ENCODE data around the gene MTHFR. TPM values are rescaled to one million over a fixed set of nuclear protein-coding genes. Genes with fewer than 3 reads are reported as not detected.

Gene MTHFR
- total RNA-seq, 2 donors from 2014 or later, result 22.3 to 30.0 TPM

- Mint-ChIP-seq H3K4me1 (peaks cover 24% of the 10 kb centered on the region), H3K36me3 (ENCODE audit: low read depth) (peaks cover 24% of the 10 kb centered on the region), H3K9me3 (no peaks in the 10 kb centered on the region), H3K4me3 (no peak overlapping the region), H3K27me3 (ENCODE audit: insufficient read depth) (no peaks in the 10 kb centered on the region), H3K27ac (no peak overlapping the region)
- no peak for DNase-seq
- Histone ChIP-seq H3K36me3 (ENCODE audit: control insufficient read depth, insufficient read depth, low read length) (peaks cover 14% of the 10 kb centered on the region), H3K4me1 (ENCODE audit: control insufficient read depth, insufficient read depth, low read length) (peaks cover 26% of the 10 kb centered on the region), H3K4me3 (ENCODE audit: low read length) (no peak overlapping the region), H3K27ac (ENCODE audit: low read depth, low read length) (peak overlapping the region; percentile 73), H3K9ac (ENCODE audit: extremely low read depth, low read length, poor library complexity, severe bottlenecking) (no peak overlapping the region), H3K9me3 (ENCODE audit: control insufficient read depth, low read length) (no peaks in the 10 kb centered on the region), H3K27me3 (ENCODE audit: control insufficient read depth, insufficient read depth, low read length, poor library complexity, severe bottlenecking) (no peaks in the 10 kb centered on the region)
- TF ChIP-seq CTCF (conservative IDR thresholded peaks at IDR 0.05), result no peak
- 96 to 99% methylated on average over 11 to 14 of the region's 14 CpGs for WGBS, 2 experiments (ENCODE audit: insufficient coverage in 1 of 2, insufficient read length in 1 of 2)
Observed at GRCh38 chr1:11788549-11789053, 17.2 kb downstream of the MTHFR start.

GRCh38 chr1:11787804-11788436 is 17.8 kb downstream of the MTHFR start:
- no peak for TF ChIP-seq CTCF (conservative IDR thresholded peaks at IDR 0.05)
- H3K36me3 Mint-ChIP-seq (ENCODE audit: low read depth), result peaks cover 24% of the 10 kb centered on the region
- peaks cover 24% of the 10 kb centered on the region for H3K4me1 Mint-ChIP-seq
- Histone ChIP-seq H3K9ac (ENCODE audit: extremely low read depth, low read length, poor library complexity, severe bottlenecking) (no peak overlapping the region), H3K27me3 (ENCODE audit: control insufficient read depth, insufficient read depth, low read length, poor library complexity, severe bottlenecking) (no peaks in the 10 kb centered on the region), H3K36me3 (ENCODE audit: control insufficient read depth, insufficient read depth, low read length) (peaks cover 14% of the 10 kb centered on the region), H3K4me3 (ENCODE audit: low read length) (no peak overlapping the region), H3K27ac (ENCODE audit: low read depth, low read length) (no peak overlapping the region), H3K4me1 (ENCODE audit: control insufficient read depth, insufficient read depth, low read length) (peaks cover 26% of the 10 kb centered on the region), H3K9me3 (ENCODE audit: control insufficient read depth, low read length) (no peaks in the 10 kb centered on the region)
- H3K27me3 Mint-ChIP-seq (ENCODE audit: insufficient read depth), result no peaks in the 10 kb centered on the region
- no peak overlapping the region for H3K4me3 Mint-ChIP-seq
- no peak for DNase-seq
- 84 to 92% methylated on average over 8 to 14 of the region's 14 CpGs for WGBS, 2 experiments (ENCODE audit: insufficient coverage in 1 of 2, insufficient read length in 1 of 2)
- peak overlapping the region; percentile 64 for H3K27ac Mint-ChIP-seq
- H3K9me3 Mint-ChIP-seq, result no peaks in the 10 kb centered on the region

GRCh38 chr1:11787251-11787803 is 18.4 kb downstream of the MTHFR start:
- Histone ChIP-seq H3K9ac (ENCODE audit: extremely low read depth, low read length, poor library complexity, severe bottlenecking) (peak overlapping the region; percentile 56), H3K27ac (ENCODE audit: low read depth, low read length) (peak overlapping the region; percentile 36), H3K27me3 (ENCODE audit: control insufficient read depth, insufficient read depth, low read length, poor library complexity, severe bottlenecking) (no peaks in the 10 kb centered on the region), H3K4me1 (ENCODE audit: control insufficient read depth, insufficient read depth, low read length) (peaks cover 20% of the 10 kb centered on the region), H3K36me3 (ENCODE audit: control insufficient read depth, insufficient read depth, low read length) (peaks cover 14% of the 10 kb centered on the region), H3K4me3 (ENCODE audit: low read length) (no peak overlapping the region), H3K9me3 (ENCODE audit: control insufficient read depth, low read length) (no peaks in the 10 kb centered on the region)
- Mint-ChIP-seq H3K36me3 (ENCODE audit: low read depth) (peaks cover 19% of the 10 kb centered on the region), H3K4me1 (peaks cover 19% of the 10 kb centered on the region), H3K4me3 (no peak overlapping the region), H3K27me3 (ENCODE audit: insufficient read depth) (no peaks in the 10 kb centered on the region), H3K27ac (peak overlapping the region; percentile 64), H3K9me3 (no peaks in the 10 kb centered on the region)
- WGBS, 2 experiments (ENCODE audit: insufficient coverage in 1 of 2, insufficient read length in 1 of 2), result 29 to 37% methylated on average over 8 to 16 of the region's 16 CpGs
- peak; percentile 83 for DNase-seq
- no peak for TF ChIP-seq CTCF (conservative IDR thresholded peaks at IDR 0.05)
